ENCODE measurements around the gene ZNF524. TPM values are rescaled to one million over a fixed set of nuclear protein-coding genes. Genes with fewer than 3 reads are reported as not detected.
"Not testable (repeated sequence)": the region's sequence is repeated elsewhere in the genome, so short reads cannot be mapped to it uniquely, and the experiment has no call there.

ZNF524 gene
- total RNA-seq, 1 experiment from 2014 or later = 21.9 TPM

GRCh38 chr19:55581145-55581822 lies 18.8 kb upstream of the ZNF524 start:
- no peak for DNase-seq (ENCODE audit: low spot score)

GRCh38 chr19:55581823-55582223 lies 18.3 kb upstream of the ZNF524 start:
- DNase-seq (ENCODE audit: low spot score) = no peak

- DNase-seq (ENCODE audit: low spot score) = not testable (repeated sequence)
These were observed 17.8 kb upstream of the ZNF524 start for GRCh38 chr19:55582284-55582683.

DNA sequence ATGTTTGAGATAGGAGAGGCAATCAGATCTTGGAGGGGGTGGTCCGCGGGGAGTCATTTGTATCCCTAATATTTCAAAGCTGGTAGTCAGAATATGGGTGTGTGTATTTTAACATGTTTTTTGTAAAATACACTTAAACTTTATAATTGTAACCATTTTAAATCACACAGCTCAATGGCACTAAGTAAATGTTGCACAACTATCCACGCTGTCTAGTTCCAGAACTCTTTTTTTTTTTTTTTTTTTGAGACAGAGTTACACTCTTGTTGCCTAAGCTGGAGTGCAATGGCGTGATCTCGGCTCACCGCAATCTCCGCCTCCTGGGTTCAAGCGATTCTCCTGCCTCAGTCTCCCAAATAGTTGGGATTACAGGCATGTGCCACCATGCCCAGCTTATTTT lies 16.2 kb upstream of the ZNF524 start:
- DNase-seq (ENCODE audit: low spot score) = not testable (repeated sequence)

DNA sequence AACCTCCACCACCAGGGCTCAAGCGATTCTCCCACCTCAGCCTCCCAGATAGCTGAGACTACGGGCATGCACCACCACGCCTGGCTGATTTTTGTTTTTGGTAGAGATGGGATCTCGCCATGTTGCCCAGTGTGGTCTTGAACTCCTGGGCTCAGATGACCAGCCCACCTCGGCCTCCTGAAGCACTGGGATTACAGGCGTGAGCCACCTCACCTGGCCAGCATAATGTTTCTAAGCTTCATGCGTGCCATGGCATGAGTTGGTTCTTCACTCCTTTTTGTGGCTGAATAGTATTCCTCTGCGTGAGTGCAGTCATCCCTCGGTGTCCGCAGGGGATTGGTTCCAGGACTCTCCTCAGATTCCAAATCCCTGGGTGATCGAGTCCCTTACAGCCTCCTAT lies 15.2 kb upstream of the ZNF524 start:
- no peak for DNase-seq (ENCODE audit: low spot score)

DNA sequence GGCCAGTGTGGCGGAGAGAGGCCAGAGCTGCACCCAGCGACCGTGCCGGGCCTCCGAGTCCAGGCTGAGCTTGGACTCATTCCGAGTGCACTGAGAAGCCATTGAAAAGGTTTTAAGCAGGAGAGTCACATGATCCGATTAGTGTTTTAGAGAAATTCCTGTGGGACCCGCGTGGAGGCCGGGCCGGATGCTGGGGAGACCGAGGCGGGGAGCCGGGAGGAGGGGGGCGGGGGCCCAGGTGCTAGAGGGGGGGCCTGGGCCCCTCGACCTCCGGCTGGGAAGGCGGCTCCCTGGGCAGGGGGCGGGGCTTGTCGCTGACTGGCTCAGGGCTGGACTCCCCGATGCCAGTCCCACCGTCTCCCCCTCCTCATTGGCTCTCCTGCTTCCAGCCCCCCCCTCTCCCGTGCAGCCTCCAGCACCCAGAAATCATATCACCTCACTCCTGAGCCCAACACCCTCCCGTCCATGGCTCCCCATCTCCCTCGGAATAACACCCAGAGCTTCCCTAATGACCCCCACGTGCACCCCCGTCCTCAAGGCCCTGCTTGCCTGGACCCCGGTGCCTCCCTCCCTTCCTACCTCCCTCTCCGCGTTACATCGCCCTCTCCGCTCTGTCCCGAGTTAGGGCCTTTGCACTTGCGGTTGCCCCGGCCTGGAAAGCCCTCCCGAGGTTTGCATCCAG lies 14.3 kb upstream of the ZNF524 start:
- DNase-seq (ENCODE audit: low spot score) = no peak

GRCh38 chr19:55586976-55587668 lies 13.0 kb upstream of the ZNF524 start:
- peak; percentile 95 for DNase-seq (ENCODE audit: low spot score)

DNA sequence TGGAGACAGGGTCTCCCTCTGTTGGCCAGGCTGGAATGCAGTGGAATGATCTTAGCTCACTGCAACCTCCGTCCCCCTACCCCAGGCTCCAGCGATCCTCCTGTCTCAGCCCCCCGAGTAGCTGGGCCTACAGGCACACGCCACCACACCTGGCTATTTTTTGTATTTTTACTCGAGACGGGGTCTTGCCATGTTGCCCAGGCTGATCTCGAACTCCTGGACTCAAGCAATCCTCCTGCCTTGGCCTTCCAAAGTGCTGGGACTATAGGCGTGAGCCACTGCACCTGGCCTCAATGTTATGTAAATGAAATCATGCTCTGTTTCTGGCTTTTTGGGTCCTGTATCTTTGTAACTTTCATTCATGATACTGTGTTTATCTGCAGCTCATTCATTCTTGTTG lies 11.3 kb upstream of the ZNF524 start:
- no peak for DNase-seq (ENCODE audit: low spot score)

GRCh38 chr19:55590109-55590508 lies 10.0 kb upstream of the ZNF524 start:
- no peak for DNase-seq (ENCODE audit: low spot score)

- DNase-seq (ENCODE audit: low spot score) = no peak
These were observed 9.5 kb upstream of the ZNF524 start for GRCh38 chr19:55590617-55591016.

DNA sequence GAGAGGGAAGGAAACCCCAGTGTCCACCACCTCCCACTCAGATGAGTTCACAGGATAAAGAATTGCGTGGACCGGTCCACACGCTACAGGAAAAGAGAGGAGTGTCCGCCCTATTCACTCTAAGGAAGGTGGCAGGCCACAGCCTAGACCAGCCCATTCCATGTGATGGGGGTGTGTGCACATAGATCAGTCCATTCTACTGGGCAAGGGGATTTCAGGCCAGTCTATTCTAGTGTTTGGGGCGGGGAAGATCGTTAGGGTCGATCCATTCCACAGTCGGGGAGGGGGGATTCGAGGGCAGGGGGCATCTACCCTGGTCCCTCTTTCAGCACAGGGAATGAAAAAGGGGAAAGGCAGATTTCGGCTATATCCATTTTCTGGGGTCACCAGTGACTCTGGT lies 8.5 kb upstream of the ZNF524 start:
- DNase-seq (ENCODE audit: low spot score) = no peak

DNA sequence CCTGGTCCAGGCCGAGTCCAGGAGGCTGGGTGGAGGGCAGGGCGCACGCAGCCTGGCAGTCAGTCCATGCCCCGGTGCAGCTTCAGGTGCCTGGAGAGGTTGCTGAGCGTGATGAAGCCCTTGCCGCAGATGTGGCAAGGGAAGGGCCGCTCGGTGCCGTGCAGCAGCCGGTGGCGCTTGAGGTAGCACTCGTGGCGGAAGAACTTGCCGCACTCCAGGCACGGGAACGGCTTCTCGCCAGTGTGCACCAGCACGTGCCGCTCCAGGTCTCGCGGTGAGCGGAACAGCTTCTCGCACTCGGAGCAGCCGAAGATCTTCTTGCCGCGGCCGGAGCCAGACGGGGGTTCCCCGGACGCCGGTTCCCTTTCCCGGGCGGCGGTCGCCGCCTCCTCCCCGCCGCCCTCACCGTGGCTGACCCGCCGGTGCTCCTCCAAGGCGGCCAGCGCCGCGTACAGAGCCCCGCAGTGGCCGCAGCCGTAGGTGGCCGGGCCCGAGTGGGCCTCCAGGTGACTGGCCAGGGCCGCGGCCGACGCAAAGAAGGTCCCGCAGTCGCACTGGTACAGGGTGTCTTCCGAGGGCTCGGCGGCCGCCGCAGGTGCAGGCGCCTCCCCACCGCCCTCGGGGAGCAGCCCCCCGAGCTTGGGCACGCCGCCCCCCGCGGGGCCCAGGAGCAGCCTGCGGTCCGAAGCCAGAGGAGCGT lies 7.5 kb upstream of the ZNF524 start:
- DNase-seq (ENCODE audit: low spot score) = no peak

DNA sequence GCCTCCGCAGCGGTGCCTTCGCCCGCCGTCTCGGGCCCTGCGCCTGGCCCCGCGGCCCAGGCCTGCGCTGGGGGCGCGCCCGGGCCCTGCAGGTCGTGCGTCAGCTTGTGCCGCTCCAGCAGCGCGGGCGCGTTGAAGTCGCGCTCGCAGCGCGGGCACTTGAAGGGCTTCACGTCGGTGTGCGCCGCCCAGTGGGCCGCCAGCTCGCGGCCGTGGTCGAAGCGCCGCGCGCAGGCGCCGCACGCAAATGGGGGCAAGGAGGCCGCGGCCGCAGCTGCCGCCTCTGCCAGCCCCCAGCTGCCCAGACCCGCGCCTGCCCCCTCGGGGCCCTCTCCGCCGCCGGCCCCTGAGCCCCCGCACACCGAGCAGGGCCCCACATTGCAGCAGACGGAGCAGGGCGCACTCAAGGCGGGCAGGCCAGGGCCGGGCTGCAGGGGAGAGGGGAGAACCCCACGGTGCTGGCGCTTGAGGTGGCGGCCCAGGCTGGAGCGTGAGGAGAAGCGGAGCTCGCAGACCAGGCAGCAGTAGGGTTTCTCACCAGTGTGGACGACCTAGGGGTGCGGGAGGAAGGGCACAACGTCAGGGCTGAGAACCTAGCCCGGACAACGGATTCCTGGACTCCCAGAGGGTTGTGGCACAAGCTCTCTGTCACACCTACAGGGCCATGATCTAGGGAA lies 6.9 kb upstream of the ZNF524 start:
- no peak for DNase-seq (ENCODE audit: low spot score)

- no peak for DNase-seq (ENCODE audit: low spot score)
These were observed 5.0 kb upstream of the ZNF524 start for GRCh38 chr19:55594996-55595545.

- no peak for DNase-seq (ENCODE audit: low spot score)
These were observed 3.8 kb upstream of the ZNF524 start for GRCh38 chr19:55596304-55596703.

DNA sequence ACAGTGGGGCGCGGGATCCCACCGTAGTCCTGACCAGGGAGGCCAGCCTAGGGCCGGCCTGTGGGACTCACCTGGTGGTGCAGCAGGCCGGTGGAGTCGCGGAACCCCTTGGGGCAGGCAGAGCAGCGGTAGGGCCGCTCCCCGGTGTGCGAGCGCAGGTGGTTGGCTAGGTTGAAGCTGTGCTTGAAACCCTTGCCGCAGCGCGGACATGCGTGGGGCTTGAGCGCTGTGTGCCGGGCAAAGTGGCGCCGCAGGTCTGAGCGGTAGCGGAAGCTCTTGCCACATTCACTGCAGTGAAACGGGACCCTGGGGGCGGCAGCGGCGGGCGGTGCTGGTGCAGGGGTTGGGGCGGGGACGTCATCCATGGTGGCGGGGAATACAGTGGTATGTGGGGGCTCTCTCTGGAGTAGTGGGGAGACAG lies 2.6 kb upstream of the ZNF524 start:
- DNase-seq (ENCODE audit: low spot score) = no peak

GRCh38 chr19:55598034-55598433 lies 2.1 kb upstream of the ZNF524 start:
- no peak for DNase-seq (ENCODE audit: low spot score)

DNA sequence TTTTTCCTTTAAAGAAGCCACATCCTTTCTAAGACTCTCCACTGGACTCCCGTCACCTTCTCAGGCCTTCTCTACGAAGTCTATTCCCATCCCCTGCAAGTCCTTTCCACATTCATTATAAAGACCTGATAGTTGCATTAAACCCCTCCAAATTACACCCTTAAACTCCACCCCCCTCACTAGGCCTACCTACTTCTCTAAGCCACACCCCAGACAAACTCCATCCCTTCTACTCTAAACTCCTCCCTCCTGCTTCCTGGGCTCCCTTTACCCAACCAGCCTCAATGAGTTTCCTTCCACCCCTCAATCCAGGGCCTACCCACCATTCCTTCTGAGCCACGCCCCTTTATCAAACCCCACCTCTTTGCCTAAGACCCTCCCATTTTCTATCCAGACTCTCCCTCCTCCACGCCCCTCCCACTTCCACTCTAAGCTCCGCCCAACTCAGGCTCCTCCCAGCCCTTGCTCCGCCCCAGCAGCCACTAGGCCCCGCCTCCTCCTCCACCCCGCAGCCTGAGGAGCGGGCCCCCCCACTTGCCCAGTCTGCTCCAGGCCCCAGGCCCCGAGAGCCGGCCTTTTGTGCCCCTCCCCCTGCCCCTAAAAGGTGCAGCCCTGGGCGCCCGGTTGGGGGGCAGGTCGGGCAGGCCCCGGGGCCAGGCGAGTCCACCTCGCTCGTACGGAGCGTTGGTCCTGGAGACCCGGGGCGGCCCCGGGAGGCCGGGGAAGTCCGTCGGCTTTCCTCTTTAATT lies 1.2 kb upstream of the ZNF524 start:
- DNase-seq (ENCODE audit: low spot score) = peak; percentile 99

- DNase-seq (ENCODE audit: low spot score) = peak; percentile 100
These were observed 633 bp upstream of the ZNF524 start, which contains the start of gene FIZ1 for GRCh38 chr19:55599468-55599841. TSS of gene FIZ1 (minus strand) at chr19:55599517. CDS start at chr19:55597865, 1,652 bp downstream.

DNA sequence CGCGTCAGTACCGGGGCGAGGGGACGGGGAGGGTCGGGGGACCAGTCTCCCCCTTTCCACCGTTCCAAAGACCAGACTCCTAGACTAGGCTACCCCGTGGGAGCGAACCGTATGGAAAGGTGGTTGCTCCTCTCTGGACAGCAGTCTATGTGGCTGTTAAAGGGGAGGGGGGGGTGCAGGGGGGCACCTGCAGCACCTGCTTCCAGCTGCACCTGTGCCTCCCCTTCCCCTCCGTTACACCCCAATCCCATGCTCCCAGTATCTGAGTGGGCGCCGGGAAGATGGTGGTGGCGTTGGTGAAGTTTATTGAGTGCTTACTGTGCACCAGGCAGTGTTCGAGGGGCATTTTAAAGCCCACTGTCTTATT lies 557 bp downstream of the ZNF524 start:
- DNase-seq (ENCODE audit: low spot score) = no peak

- no peak for DNase-seq (ENCODE audit: low spot score)
These were observed 996 bp downstream of the ZNF524 start for GRCh38 chr19:55601084-55601483.
